ENCODE results near the gene IGSF5. TPM values are rescaled to one million over a fixed set of nuclear protein-coding genes. Genes with fewer than 3 reads are reported as not detected.

IGSF5 gene
- total RNA-seq, 6 experiments from 2014 or later: not detected

DNA sequence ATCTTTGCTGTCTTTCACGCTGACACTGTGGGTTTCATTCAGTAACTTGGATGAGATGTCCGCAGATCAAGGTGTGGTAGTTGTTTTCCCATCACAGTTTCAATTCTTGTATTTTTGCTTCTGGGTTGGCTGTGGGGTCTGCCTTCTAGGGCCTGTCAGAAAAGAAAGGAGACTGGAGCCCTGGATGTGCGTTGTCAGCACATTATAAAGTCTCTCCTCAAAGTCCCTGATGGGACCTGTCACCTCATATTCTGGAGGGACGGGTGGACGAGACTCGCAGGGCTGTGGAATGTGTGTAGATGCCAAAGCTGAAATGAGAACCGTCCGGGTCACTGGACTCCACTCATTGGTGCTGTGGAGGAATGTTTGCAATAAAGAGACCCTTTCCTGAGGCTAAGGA lies 11.3 kb downstream of the IGSF5 start:
- intact Hi-C loops (cut with DNase I): no loop called here
- Histone ChIP-seq H3K9me3 (no peaks in the 10 kb centered on the region), H3K27me3 (no peaks in the 10 kb centered on the region), H3K4me1 (no peaks in the 10 kb centered on the region), H3K4me3 (no peak overlapping the region), H3K27ac (no peak overlapping the region), H3K36me3 (no peaks in the 10 kb centered on the region)
- no peak for DNase-seq
- TF ChIP-seq, protein P1, sequence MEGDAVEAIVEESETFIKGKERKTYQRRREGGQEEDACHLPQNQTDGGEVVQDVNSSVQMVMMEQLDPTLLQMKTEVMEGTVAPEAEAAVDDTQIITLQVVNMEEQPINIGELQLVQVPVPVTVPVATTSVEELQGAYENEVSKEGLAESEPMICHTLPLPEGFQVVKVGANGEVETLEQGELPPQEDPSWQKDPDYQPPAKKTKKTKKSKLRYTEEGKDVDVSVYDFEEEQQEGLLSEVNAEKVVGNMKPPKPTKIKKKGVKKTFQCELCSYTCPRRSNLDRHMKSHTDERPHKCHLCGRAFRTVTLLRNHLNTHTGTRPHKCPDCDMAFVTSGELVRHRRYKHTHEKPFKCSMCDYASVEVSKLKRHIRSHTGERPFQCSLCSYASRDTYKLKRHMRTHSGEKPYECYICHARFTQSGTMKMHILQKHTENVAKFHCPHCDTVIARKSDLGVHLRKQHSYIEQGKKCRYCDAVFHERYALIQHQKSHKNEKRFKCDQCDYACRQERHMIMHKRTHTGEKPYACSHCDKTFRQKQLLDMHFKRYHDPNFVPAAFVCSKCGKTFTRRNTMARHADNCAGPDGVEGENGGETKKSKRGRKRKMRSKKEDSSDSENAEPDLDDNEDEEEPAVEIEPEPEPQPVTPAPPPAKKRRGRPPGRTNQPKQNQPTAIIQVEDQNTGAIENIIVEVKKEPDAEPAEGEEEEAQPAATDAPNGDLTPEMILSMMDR (IDR thresholded peaks at IDR 0.05): no peak
- TF ChIP-seq POLR2A (IDR thresholded peaks at IDR 0.05): no peak
- WGBS (ENCODE audit: insufficient coverage, low coverage, low lambda C conversion rate, missing lambda C conversion rate): 41% methylated on average over 4 of the region's 8 CpGs
- no peak for ATAC-seq

DNA sequence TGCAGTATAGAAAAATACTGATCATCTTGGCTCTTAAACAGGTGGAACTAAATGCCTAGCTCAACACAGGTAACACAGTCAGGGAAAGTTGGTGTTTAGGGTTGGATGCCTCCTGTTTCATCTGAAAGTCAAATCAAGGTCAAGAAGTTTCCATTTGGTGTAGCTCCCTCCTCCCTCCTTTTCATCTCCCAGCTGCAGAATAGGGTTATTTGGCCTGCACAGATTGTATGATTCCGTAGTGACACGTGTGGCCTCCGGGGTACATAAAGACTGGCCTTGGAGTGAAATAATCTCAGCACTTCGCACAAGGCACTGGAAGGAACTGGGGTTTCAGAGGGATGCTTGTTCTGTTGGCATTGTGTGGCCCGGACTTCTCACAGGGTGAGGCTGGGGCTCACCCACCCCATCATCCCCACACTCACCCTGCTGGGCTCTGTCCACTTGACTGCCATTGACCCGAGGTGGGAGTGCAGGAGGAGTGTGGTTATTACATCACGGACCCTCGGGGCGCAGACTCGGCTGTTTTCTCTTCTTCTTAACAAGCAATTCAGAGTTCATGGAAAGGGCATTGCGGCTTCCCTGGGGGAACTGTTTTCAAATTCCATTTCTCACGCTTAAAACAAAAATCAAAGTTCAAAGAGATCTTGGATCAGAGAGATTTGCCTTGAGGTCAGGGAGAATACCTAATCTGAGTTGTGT lies 18.4 kb downstream of the IGSF5 start:
- intact Hi-C loops (cut with DNase I): no loop called here
- TF ChIP-seq, protein P1 (IDR thresholded peaks at IDR 0.05): no peak
- no peak for TF ChIP-seq POLR2A (IDR thresholded peaks at IDR 0.05)
- DNase-seq (no peak), ATAC-seq (no peak)
- Histone ChIP-seq H3K9me3 (no peaks in the 10 kb centered on the region), H3K36me3 (no peaks in the 10 kb centered on the region), H3K27ac (no peak overlapping the region), H3K4me3 (no peak overlapping the region), H3K27me3 (no peaks in the 10 kb centered on the region), H3K4me1 (no peaks in the 10 kb centered on the region)
- WGBS (ENCODE audit: insufficient coverage, low coverage, low lambda C conversion rate, missing lambda C conversion rate): 34% methylated on average over 7 of the region's 12 CpGs

DNA sequence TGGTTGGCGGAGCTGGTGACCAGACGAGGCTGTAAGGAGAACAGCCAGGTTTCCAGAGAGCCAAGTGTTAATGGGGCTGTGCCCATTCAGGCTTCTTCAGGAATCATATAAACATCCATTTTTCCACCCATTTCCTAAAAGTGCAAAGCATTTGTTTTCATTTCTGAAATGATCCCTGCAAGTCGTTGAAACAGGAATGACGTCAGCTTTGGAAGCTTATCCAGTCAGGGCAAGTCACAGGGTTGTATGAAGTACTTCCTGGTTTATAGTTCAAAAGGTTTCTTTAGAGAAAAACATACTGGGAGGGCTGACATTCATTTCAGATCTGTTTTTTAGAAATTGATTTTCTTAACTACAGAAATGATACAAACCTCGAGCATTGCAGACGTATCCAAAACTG lies 29.2 kb downstream of the IGSF5 start:
- intact Hi-C loops (cut with DNase I): no loop called here
- Histone ChIP-seq H3K4me1 (no peaks in the 10 kb centered on the region), H3K4me3 (no peak overlapping the region), H3K27ac (no peak overlapping the region), H3K36me3 (no peaks in the 10 kb centered on the region), H3K9me3 (no peaks in the 10 kb centered on the region), H3K27me3 (no peaks in the 10 kb centered on the region)
- 62% methylated on average over 6 of the region's 6 CpGs for WGBS (ENCODE audit: insufficient coverage, low coverage, low lambda C conversion rate, missing lambda C conversion rate)
- ATAC-seq (no peak), DNase-seq (no peak)
- TF ChIP-seq, protein P1 (IDR thresholded peaks at IDR 0.05): no peak
- TF ChIP-seq POLR2A (IDR thresholded peaks at IDR 0.05): no peak

DNA sequence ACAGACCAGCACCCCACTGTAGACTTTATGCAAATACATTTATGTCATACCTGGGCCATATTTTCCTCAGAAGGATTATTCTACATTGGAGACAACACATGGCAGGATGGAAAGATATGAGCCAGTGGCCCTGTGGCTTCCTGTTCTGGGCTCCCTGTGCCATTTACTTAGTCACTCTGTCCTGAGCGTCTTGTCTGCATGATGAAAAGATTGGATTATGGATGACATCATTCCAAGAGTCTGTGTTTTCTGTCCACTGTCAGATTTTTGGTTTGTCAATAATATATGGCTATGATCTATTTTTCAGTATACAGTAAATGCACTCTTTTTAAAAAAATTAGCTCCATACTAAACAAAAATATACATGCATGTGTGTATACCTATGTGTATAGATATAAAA lies 30.8 kb downstream of the IGSF5 start:
- no peak for DNase-seq
- no peaks in the 10 kb centered on the region for H3K36me3 ChIP-seq
- H3K4me1 ChIP-seq: no peaks in the 10 kb centered on the region
- no peak overlapping the region for H3K4me3 ChIP-seq
- no peak for TF ChIP-seq POLR2A (IDR thresholded peaks at IDR 0.05)
- TF ChIP-seq, protein P1 (IDR thresholded peaks at IDR 0.05): no peak
- 33% methylated on average over 1 of the region's 1 CpG for WGBS (ENCODE audit: insufficient coverage, low coverage, low lambda C conversion rate, missing lambda C conversion rate)
- no peak for ATAC-seq
- no peak overlapping the region for H3K27ac ChIP-seq
- intact Hi-C loops (cut with DNase I): no loop called here
- H3K27me3 ChIP-seq: no peaks in the 10 kb centered on the region
- no peaks in the 10 kb centered on the region for H3K9me3 ChIP-seq
